Ishikawa (cell line): ENCODE results near the gene CCNK.

Experiments
- CEBPB ChIP-seq: IDR thresholded peaks from 2 replicates; pipeline ENCODE4 v1.6.1; 2012
- CREB1 ChIP-seq: IDR thresholded peaks from 2 replicates; pipeline ENCODE4 v1.6.1; 2012; ENCODE audit warnings: low read depth
- EP300 ChIP-seq: IDR thresholded peaks from 2 replicates; pipeline ENCODE4 v1.6.1; 2012; ENCODE audit warnings: borderline replicate concordance
- NFIC ChIP-seq: IDR thresholded peaks from 2 replicates; pipeline ENCODE4 v1.6.1; 2012
- RAD21 ChIP-seq: IDR thresholded peaks from 2 replicates; pipeline ENCODE4 v1.6.1; 2012; ENCODE audit warnings: low read depth
- TAF1 ChIP-seq: IDR thresholded peaks from 2 replicates; pipeline ENCODE4 v1.6.1; 2012; ENCODE audit warnings: low read depth, mild to moderate bottlenecking
- TEAD4 ChIP-seq: IDR thresholded peaks from 2 replicates; pipeline ENCODE4 v1.6.1; 2012
- YY1 ChIP-seq: IDR thresholded peaks from 2 replicates; pipeline ENCODE4 v1.6.1; 2012; ENCODE audit warnings: low read depth
- TF ChIP-seq, protein P1 (sequence below): IDR thresholded peaks from 2 replicates; pipeline ENCODE4 v1.6.1; 2012

DNA sequence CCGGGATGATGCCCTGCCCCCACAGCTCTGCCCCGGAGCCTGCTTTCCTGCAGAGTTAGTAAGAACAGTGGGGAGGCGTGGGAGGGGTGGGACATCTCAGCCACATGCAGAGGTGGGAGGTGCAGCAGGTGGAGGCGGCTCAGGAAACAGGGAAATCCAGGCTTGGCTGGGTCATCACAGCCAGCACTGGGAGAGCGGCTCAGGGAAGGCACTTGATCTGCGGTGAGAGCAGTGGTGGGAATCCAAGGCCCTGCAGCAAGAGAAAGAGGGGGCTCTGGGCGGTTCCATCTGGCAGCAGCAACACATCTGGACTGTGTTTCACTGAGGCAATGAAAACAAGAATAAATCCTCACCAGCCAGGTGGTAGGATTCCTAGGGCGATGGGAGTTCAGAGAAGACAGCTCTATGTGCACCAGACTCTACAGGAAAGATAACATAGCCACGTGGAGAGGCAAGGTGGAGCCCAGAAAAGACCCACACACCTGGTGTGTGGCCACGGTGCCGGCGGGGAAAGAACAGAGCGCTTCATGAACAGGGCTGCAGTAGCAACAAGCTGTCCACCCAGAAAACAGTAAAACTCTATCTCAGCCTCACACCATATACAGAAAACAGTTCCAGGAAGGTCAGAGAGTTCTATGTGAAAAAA is 65.1 kb downstream of the CCNK start:
- TF ChIP-seq TEAD4, result no peak
- no peak for TF ChIP-seq TAF1
- TF ChIP-seq CEBPB, result no peak
- TF ChIP-seq EP300, result no peak
- TF ChIP-seq NFIC, result no peak
- TF ChIP-seq RAD21, result no peak
- TF ChIP-seq YY1, result no peak
- TF ChIP-seq CREB1, result no peak
- TF ChIP-seq, protein P1, sequence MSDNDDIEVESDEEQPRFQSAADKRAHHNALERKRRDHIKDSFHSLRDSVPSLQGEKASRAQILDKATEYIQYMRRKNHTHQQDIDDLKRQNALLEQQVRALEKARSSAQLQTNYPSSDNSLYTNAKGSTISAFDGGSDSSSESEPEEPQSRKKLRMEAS, result no peak; the same call in 1 of the 2 replicates
